ENCODE data around the gene UBE2Q1. TPM values are rescaled to one million over a fixed set of nuclear protein-coding genes. Genes with fewer than 3 reads are reported as not detected.

The UBE2Q1 gene
- polyA plus RNA-seq, 1 donor (not counting 4 experiments of a cell fraction or from before 2014, with no cell fraction given): 17.6 TPM

DNA sequence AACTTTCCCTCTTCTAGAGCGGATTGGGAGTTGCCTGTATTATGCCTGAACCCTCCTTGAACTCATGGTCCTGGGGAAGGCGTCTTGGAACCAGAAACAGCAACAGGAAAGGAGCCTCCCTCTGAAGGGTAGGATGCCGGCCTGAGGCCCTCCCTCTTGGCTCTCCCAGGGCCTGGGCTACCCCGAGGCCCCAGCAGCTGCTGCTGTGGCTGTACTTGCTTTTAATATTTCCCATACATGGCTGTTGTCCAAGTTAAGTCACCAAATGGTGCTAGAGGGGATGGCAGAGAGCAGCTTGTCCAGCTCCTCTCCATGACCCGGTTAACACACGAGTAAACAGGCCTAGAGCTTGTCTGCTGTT, 19.6 kb upstream of the UBE2Q1 start:
- FAIRE-seq (no peak), DNase-seq (ENCODE audit: low read depth, low spot score) (no peak)
- Histone ChIP-seq H3K27me3 (ENCODE audit: control insufficient read depth, extremely low read depth, insufficient read depth, low read length) (no peaks in the 10 kb centered on the region), H2AFZ (ENCODE audit: control insufficient read depth, low read length) (no peak overlapping the region), H3K36me3 (ENCODE audit: control insufficient read depth in 2 of 2, extremely low read depth in 1 of 2, insufficient read depth in 2 of 2, low read length in 2 of 2) (peaks cover 22 to 34% of the 10 kb centered on the region in 2 experiments), H3K9ac (ENCODE audit: control insufficient read depth, extremely low read depth, insufficient read depth, low read length) (no peak overlapping the region), H3K4me3 (ENCODE audit: control insufficient read depth in 2 of 3, extremely low read depth in 1 of 3, insufficient read depth in 2 of 3, low read depth in 1 of 3, low read length in 3 of 3) (no peak overlapping the region), H3K9me3 (ENCODE audit: control insufficient read depth, low read depth, low read length) (no peaks in the 10 kb centered on the region), H3K9me1 (ENCODE audit: control insufficient read depth, extremely low read depth, insufficient read depth, low read length) (no peaks in the 10 kb centered on the region), H4K20me1 (ENCODE audit: control insufficient read depth, extremely low read depth, insufficient read depth, low read length) (no peaks in the 10 kb centered on the region), H3K4me1 (ENCODE audit: control insufficient read depth, extremely low read depth, insufficient read depth, low read length) (no peaks in the 10 kb centered on the region), H3K27ac (ENCODE audit: control insufficient read depth, insufficient read depth, low read length) (no peak overlapping the region), H3K4me2 (ENCODE audit: control insufficient read depth, extremely low read depth, insufficient read depth, low read depth, low read length) (no peak overlapping the region), H3K79me2 (ENCODE audit: control insufficient read depth, insufficient read depth, low read length) (no peaks in the 10 kb centered on the region)
- TF ChIP-seq, protein P1, sequence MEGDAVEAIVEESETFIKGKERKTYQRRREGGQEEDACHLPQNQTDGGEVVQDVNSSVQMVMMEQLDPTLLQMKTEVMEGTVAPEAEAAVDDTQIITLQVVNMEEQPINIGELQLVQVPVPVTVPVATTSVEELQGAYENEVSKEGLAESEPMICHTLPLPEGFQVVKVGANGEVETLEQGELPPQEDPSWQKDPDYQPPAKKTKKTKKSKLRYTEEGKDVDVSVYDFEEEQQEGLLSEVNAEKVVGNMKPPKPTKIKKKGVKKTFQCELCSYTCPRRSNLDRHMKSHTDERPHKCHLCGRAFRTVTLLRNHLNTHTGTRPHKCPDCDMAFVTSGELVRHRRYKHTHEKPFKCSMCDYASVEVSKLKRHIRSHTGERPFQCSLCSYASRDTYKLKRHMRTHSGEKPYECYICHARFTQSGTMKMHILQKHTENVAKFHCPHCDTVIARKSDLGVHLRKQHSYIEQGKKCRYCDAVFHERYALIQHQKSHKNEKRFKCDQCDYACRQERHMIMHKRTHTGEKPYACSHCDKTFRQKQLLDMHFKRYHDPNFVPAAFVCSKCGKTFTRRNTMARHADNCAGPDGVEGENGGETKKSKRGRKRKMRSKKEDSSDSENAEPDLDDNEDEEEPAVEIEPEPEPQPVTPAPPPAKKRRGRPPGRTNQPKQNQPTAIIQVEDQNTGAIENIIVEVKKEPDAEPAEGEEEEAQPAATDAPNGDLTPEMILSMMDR (optimal IDR thresholded peaks at IDR 0.05 in 1 of 3, IDR thresholded peaks at IDR 0.05 in 1 of 3, conservative IDR thresholded peaks at IDR 0.05 in 1 of 3; ENCODE audit: extremely low read depth in 1 of 3, insufficient read depth in 2 of 3, low read length in 3 of 3): no peak
- no peak for TF ChIP-seq EZH2 (IDR thresholded peaks at IDR 0.05; ENCODE audit: low read length)
- dilution Hi-C loops (cut with MboI; ENCODE audit: extremely low pct_ligation_motif_present, low sequenced_read_pairs): no loop called here

DNA sequence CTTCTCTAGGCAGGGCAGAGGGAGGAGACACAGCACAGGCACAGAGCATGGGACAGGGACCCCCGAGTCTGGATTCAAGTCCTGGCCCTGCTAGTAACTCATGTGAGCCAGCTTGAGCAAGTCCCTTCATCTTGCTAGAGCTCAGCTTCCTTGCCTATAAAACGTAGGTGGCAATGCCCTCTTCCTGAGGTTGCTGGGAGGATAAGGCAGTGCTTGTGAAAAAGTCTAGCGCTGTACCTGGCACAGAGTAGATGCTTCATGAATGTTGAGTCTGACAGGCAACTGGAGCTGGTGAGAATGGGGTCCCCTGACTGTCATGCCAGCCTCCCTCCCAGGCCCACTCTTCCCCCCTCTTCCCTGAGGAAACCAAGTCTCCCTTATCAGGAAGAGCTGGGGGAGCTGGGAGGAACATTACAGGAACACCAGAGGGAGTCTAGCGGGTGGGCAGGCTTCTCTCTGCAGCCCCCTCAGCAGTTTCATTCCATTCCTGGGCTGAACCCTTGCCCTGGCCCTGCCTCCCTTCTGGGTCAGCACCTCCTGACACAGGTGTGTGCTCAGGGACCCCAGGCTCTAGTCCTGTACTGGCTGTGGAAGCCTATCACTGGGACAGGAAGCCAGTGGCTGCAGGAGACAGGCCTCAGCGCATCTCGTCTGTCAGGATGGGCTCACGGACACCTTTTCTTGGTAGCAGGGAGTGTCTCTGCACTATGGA, 19.0 kb upstream of the UBE2Q1 start:
- FAIRE-seq (no peak), DNase-seq (ENCODE audit: low read depth, low spot score) (no peak)
- Histone ChIP-seq H3K4me2 (ENCODE audit: control insufficient read depth, extremely low read depth, insufficient read depth, low read depth, low read length) (no peak overlapping the region), H3K27ac (ENCODE audit: control insufficient read depth, insufficient read depth, low read length) (no peak overlapping the region), H3K79me2 (ENCODE audit: control insufficient read depth, insufficient read depth, low read length) (no peaks in the 10 kb centered on the region), H3K36me3 (ENCODE audit: control insufficient read depth in 2 of 2, extremely low read depth in 1 of 2, insufficient read depth in 2 of 2, low read length in 2 of 2) (peaks cover 17 to 29% of the 10 kb centered on the region in 2 experiments), H3K4me1 (ENCODE audit: control insufficient read depth, extremely low read depth, insufficient read depth, low read length) (no peaks in the 10 kb centered on the region), H3K9me1 (ENCODE audit: control insufficient read depth, extremely low read depth, insufficient read depth, low read length) (no peaks in the 10 kb centered on the region), H4K20me1 (ENCODE audit: control insufficient read depth, extremely low read depth, insufficient read depth, low read length) (no peaks in the 10 kb centered on the region), H3K9me3 (ENCODE audit: control insufficient read depth, low read depth, low read length) (no peaks in the 10 kb centered on the region), H3K4me3 (ENCODE audit: control insufficient read depth in 2 of 3, extremely low read depth in 1 of 3, insufficient read depth in 2 of 3, low read depth in 1 of 3, low read length in 3 of 3) (no peak overlapping the region), H3K27me3 (ENCODE audit: control insufficient read depth, extremely low read depth, insufficient read depth, low read length) (no peaks in the 10 kb centered on the region), H3K9ac (ENCODE audit: control insufficient read depth, extremely low read depth, insufficient read depth, low read length) (no peak overlapping the region), H2AFZ (ENCODE audit: control insufficient read depth, low read length) (no peak overlapping the region)
- dilution Hi-C loops (cut with MboI; ENCODE audit: extremely low pct_ligation_motif_present, low sequenced_read_pairs): no loop called here
- TF ChIP-seq EZH2 (IDR thresholded peaks at IDR 0.05; ENCODE audit: low read length): no peak
- TF ChIP-seq, protein P1 (optimal IDR thresholded peaks at IDR 0.05 in 1 of 3, IDR thresholded peaks at IDR 0.05 in 1 of 3, conservative IDR thresholded peaks at IDR 0.05 in 1 of 3; ENCODE audit: extremely low read depth in 1 of 3, insufficient read depth in 2 of 3, low read length in 3 of 3): no peak

Measured in keratinocyte (primary cell).